GM19035 (cell line): Measurements from ENCODE around the gene SPATA6L.
"Not testable (repeated sequence)": the region's sequence is repeated elsewhere in the genome, so short reads cannot be mapped to it uniquely, and the experiment has no call there.

Source experiments
- ATAC-seq: cut with Tn5 transposase; IDR thresholded peaks from one replicate; pipeline ENCODE4 v1.9.1; 2021; ENCODE audit not compliant: unreplicated experiment

Gene SPATA6L

GRCh38 chr9:4678679-4679267 is 12.5 kb upstream of the SPATA6L start:
- peak; percentile 21 for ATAC-seq

- ATAC-seq, result no peak
These were observed 11.1 kb upstream of the SPATA6L start for GRCh38 chr9:4677392-4677791.

DNA sequence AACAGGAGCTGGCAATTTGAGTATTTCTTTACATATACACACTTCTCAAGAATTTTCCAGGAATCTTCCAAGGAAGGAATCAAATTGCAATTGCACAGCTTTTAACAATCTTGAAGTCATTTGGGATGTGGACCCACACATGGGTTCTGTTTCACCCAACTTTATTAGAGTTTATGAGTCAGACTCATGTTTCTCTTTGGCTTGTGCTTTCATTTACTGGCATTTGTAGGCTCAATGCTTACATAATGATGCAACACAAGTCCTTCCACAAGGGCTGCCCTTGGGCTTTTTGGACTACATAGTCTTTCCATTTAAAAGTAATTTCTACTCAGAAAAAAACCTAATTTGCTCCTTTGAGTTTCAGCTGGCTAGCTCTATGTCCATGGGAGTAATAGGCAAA is 8.5 kb upstream of the SPATA6L start:
- ATAC-seq, result no peak

DNA sequence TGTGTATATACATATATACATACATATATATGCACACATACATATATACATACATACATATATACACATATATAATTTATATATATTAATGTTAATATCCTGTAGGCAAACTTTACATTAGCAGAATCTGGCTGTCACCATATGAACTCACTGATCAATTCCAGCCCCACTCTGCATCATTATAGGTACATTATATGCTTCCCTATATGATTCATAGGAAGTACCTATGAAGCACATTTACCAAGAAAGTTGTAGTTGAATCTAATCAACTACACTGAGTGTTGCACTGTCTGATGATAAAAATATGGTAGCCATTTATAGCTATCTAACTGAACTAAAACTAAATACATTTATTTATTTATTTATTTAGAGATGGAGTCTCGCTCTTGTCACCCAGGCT is 5.5 kb upstream of the SPATA6L start:
- ATAC-seq, result no peak

GRCh38 chr9:4670591-4670990 is 4.3 kb upstream of the SPATA6L start:
- ATAC-seq, result no peak

GRCh38 chr9:4669890-4670289 is 3.6 kb upstream of the SPATA6L start:
- ATAC-seq, result no peak

DNA sequence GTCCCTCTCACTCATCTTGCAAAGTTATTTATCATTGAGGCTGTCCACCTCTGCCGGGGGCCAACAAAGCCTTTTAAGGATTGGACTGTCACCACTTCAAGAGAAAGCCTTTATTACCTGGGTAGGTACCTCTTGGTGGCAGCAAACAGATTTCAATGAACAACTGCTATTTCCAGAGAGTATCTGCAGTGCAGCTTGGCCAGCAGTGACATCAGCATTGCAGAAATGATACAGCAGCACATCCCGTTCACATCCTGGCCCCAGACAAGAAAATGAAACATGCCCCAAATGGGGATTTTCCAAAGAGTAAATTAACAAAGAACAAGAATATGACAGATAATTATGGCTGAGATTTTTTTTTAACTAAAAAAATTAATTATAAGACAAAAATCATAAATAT is 2.3 kb upstream of the SPATA6L start:
- ATAC-seq, result no peak

DNA sequence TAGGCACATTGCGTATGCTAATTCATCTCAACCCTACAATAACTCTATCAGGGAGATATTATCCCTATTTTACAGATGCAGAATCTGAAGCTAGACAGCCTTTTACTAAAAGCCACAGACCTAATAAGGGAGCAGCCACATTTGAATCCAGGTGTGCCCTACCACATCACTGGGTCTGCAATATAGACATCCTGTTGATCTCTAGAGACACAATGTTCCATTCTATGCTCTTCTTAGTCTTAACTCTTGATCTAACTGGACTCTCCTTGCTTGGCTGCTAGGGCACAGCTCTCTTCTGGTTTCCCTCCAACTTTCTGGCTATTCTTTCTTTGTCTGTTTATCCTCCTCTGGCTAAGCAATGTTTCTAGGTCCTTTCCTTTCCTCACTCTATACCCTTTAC is 1.4 kb upstream of the SPATA6L start:
- no peak for ATAC-seq

DNA sequence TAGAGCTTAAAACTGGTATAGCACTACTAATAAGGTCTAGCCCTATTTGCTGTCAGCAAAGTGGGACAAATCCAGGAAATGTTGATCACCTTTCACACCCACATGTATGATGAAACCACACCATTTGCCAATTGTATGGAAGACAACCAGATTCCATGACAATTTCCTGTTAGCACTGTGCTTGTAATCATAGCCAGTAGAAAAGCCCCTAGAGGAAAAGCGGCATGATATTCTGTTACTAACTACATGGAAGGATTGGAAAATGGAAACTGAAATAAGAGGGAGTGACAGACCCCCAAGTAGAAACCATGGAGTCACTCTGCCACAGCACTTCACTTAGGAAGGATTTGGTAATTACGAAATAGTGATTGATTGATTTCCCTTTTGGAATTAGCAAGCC is 923 bp downstream of the SPATA6L start:
- ATAC-seq, result no peak

- no peak for ATAC-seq
These were observed 2.3 kb downstream of the SPATA6L start for GRCh38 chr9:4663956-4664355.

- no peak for ATAC-seq
These were observed 3.1 kb downstream of the SPATA6L start for GRCh38 chr9:4662989-4663792.

DNA sequence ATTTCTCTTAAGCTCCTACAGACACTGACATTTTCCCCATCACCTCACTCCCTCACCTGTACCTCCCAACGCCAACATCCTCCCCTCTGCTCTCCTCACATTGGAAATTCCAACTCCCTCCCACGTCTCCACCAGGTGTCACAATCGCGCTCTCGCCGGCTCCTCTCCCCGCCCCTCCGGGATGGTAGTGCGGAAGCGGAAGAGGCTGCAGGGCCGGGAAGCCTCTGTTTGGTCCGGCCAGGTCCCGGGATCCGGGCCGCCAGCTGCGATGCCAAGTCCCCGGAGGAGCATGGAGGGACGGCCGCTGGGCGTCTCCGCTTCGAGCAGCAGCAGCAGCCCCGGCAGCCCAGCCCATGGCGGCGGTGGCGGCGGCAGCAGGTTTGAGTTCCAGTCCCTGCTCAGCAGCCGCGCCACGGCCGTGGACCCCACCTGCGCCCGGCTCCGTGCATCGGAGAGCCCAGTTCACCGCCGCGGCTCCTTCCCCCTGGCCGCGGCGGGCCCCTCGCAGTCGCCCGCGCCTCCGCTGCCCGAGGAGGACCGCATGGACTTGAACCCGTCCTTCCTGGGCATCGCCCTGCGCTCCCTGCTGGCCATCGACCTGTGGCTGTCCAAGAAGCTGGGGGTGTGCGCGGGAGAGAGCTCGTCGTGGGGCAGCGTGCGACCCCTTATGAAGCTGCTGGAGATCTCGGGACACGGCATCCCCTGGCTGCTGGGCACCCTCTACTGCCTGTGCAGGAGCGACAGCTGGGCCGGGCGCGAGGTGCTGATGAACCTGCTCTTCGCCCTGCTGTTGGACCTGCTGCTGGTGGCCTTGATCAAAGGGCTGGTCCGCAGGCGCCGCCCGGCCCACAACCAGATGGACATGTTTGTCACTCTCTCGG is 3.9 kb downstream of the SPATA6L start, which contains the start of gene PLPP6:
Gene PLPP6 (plus strand): TSS at position 187 of the 881 bp plus-strand sequence. CDS start 82 bp downstream, at position 269.
- peak; percentile 87 for ATAC-seq

- no peak for ATAC-seq
These were observed 4.7 kb downstream of the SPATA6L start for GRCh38 chr9:4661611-4662010.

DNA sequence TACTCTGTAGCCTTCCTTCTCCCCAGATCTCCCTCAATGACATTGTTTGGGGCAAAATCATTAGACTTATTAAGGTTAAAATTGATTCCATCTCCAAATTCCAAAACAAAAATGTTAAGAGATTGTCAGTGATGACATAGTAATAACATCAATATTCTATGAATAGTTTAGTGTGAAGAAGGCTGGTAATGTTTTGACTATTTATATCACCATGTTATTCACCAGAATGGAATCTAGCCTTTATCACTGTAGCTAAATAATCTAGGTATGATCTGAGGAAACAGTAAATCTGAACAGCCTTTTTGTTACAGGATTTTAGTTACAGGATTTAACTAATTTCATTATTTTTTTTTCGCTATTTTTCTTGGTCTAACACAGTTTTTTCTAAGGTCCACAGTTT is 5.1 kb downstream of the SPATA6L start:
- no peak for ATAC-seq

DNA sequence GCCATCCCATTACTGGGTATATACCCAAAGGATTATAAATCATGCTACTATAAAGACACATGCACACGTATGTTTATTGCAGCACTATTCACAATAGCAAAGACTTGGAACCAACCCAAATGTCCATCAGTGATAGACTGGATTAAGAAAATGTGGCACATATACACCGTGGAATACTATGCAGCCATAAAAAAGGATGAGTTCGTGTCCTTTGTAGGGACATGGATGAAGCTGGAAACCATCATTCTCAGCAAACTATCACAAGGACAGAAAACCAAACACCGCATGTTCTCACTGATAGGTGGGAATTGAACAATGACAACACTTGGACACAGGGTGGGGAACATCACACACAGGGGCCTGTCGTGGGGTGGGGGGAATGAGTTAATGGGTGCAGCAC is 5.6 kb downstream of the SPATA6L start:
- ATAC-seq, result not testable (repeated sequence)

GRCh38 chr9:4657426-4658159 is 8.7 kb downstream of the SPATA6L start:
- ATAC-seq, result no peak

- ATAC-seq, result no peak
These were observed 9.7 kb downstream of the SPATA6L start for GRCh38 chr9:4656621-4657020.

GRCh38 chr9:4656196-4656595 is 10.1 kb downstream of the SPATA6L start:
- ATAC-seq, result not testable (repeated sequence)

DNA sequence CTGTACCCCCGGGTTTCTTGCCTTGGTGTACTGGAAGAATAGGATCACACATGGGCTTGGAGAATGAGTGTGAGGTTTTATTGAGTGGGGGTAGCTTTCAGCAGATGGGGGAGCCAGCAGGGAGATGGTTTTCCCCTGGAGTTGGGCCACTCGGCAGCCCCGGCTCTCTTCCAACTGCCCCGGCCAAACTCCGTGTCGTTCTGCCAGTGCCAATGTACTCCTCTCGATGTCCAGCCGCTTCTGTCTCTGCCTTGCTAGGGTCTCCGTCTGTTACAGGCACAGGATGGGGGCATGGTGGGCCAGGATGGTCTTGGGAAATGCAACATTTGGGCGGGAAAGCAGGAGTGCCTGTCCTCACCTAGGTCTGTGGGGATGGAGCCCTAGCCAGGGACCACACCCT is 11.7 kb downstream of the SPATA6L start:
- ATAC-seq, result no peak

DNA sequence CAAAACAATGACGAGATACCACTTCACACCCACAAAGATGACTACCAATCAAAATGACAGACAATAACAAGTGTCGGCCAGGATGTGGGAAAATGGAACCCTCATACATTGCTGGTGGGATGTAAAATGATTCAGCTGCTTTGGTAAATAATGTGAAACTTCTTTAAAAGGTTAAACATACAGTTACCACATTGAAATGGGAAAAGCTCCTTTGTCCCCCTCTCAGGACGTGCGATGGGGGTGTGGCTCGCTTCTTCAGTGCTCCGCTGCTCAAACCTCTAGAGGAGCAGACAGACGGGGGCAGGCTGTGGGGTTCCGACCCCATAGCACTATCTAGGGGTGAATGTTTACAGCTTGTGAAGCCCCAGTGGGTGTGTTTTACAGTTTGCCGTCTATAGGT is 12.2 kb downstream of the SPATA6L start:
- ATAC-seq, result no peak

- no peak for ATAC-seq
These were observed 23.9 kb downstream of the SPATA6L start for GRCh38 chr9:4642351-4642750.
